Smooth muscle cell (in vitro differentiated cells): ENCODE measurements around the gene CD79A. TPM values are rescaled to one million over a fixed set of nuclear protein-coding genes. Genes with fewer than 3 reads are reported as not detected.

Experiments used
- DNase-seq: peaks from one replicate; lab custom pipeline; 2025; ENCODE audit not compliant: unreplicated experiment; lab: John Stamatoyannopoulos, UW
- H2AFZ ChIP-seq: fragments of 200-600 bp; sonication (generic); 2 replicates; pipeline ENCODE4 v1.6.0; 2016; ENCODE audit warnings: antibody characterized with exemption, low read depth, mild to moderate bottlenecking
- H3F3A ChIP-seq: fragments of 200-600 bp; sonication (generic); 2 replicates; pipeline ENCODE4 v1.6.0; 2017; ENCODE audit warnings: antibody characterized with exemption, low read depth
- H3K27ac ChIP-seq: fragments of 200-600 bp; sonication (generic); 2 replicates; pipeline ENCODE4 v1.5.1; 2016; ENCODE audit warnings: low read depth, mild to moderate bottlenecking
- H3K27me3 ChIP-seq: fragments of 200-600 bp; sonication (generic); 2 replicates; pipeline ENCODE4 v1.6.1; 2016; ENCODE audit warnings: low read depth, mild to moderate bottlenecking
- H3K36me3 ChIP-seq: fragments of 200-600 bp; sonication (generic); 2 replicates; pipeline ENCODE4 v1.5.1; 2016; ENCODE audit warnings: low read depth
- H3K4me1 ChIP-seq: fragments of 200-600 bp; sonication (generic); 2 replicates; pipeline ENCODE4 v1.5.1; 2016; ENCODE audit warnings: low read depth
- H3K4me2 ChIP-seq: fragments of 200-600 bp; sonication (generic); 2 replicates; pipeline ENCODE4 v1.6.0; 2016; ENCODE audit warnings: mild to moderate bottlenecking
- H3K4me3 ChIP-seq: fragments of 200-600 bp; sonication (generic); 2 replicates; pipeline ENCODE4 v1.5.1; 2016; ENCODE audit warnings: mild to moderate bottlenecking
- H3K79me2 ChIP-seq: fragments of 200-600 bp; sonication (generic); 2 replicates; pipeline ENCODE4 v1.6.0; 2016; ENCODE audit warnings: low read depth, mild to moderate bottlenecking
- H3K9ac ChIP-seq: fragments of 200-600 bp; sonication (generic); 2 replicates; pipeline ENCODE4 v1.6.0; 2016; ENCODE audit warnings: low read depth
- H3K9me3 ChIP-seq: fragments of 200-600 bp; sonication (generic); replicated peaks from 2 replicates; pipeline ENCODE4 v1.5.1; 2016; ENCODE audit warnings: low read depth
- H4K20me1 ChIP-seq: fragments of 200-600 bp; sonication (generic); 2 replicates; pipeline ENCODE4 v1.6.0; 2016; ENCODE audit warnings: low read depth
- CTCF ChIP-seq: fragments of 200-600 bp; sonication (generic); IDR thresholded peaks from 2 replicates; pipeline ENCODE4 v1.5.1; 2017; ENCODE audit warnings: borderline replicate concordance, mild to moderate bottlenecking, antibody characterized with exemption; ENCODE audit not compliant: insufficient read depth, poor library complexity, severe bottlenecking
- WGBS: methylation state at CpG from one replicate; pipeline ENCODE4 v1.1.7; 2016; ENCODE audit warnings: low lambda C conversion rate; 5-methylcytosine and 5-hydroxymethylcytosine counted together
- polyA plus RNA-seq: library from polyadenylated mRNA; unstranded; fragments of >200 nt; fragmentation: Nextera tagmentation; extraction: Ambion mirVana; gene quantifications from 2 replicates; pipeline ENCODE4 v1.2.1, GENCODE V29; 2016
- total RNA-seq: library from RNA; depleted of rRNA; stranded (reverse); fragments of >200 nt; gene quantifications from 2 replicates; pipeline ENCODE4 v1.2.3, GENCODE V29; 2014

Gene CD79A
- total and polyA plus RNA-seq, 2 experiments from 2014 or later = 0.41 TPM; not detected in 1

- Histone ChIP-seq H3K9me3 (no peaks in the 10 kb centered on the region), H3K4me2 (no peak overlapping the region), H3K4me3 (no peak overlapping the region), H3F3A (no peaks in the 10 kb centered on the region), H3K27ac (no peak overlapping the region), H3K4me1 (no peaks in the 10 kb centered on the region), H3K79me2 (no peaks in the 10 kb centered on the region), H3K9ac (no peak overlapping the region), H3K36me3 (no peaks in the 10 kb centered on the region), H3K27me3 (peaks cover 7% of the 10 kb centered on the region), H2AFZ (no peak overlapping the region), H4K20me1 (no peaks in the 10 kb centered on the region)
- WGBS = 82% methylated on average over 7 of the region's 7 CpGs
- DNase-seq = no peak
- no peak for TF ChIP-seq CTCF
These were observed 33.7 kb upstream of the CD79A start for GRCh38 chr19:41843371-41843770.

- H3K79me2 ChIP-seq = no peaks in the 10 kb centered on the region
- TF ChIP-seq CTCF = no peak
- H3K36me3 ChIP-seq = no peaks in the 10 kb centered on the region
- H2AFZ ChIP-seq = no peak within 1 kb of the TSS
- H3K4me3 ChIP-seq = no peak within 1 kb of the TSS
- WGBS = 90% methylated on average over 30 of the region's 30 CpGs
- no peaks in the 10 kb centered on the region for H3K9me3 ChIP-seq
- no peak within 1 kb of the TSS for H3K27ac ChIP-seq
- H3F3A ChIP-seq = no peaks in the 10 kb centered on the region
- no peaks in the 10 kb centered on the region for H3K4me1 ChIP-seq
- H3K9ac ChIP-seq = no peak within 1 kb of the TSS
- H3K4me2 ChIP-seq = no peak within 1 kb of the TSS
- H3K27me3 ChIP-seq = peaks cover 4% of the 10 kb centered on the region
- H4K20me1 ChIP-seq = no peaks in the 10 kb centered on the region
- no peak for DNase-seq
These were observed 32.5 kb upstream of the CD79A start, which contains the start of gene LYPD4 for GRCh38 chr19:41844601-41845000. LYPD4 (minus strand) TSS chr19:41844683; CDS start chr19:41839285, 5,398 bp downstream.

GRCh38 chr19:41845001-41845050, 32.3 kb upstream of the CD79A start, which contains the start of gene DMRTC2:
DMRTC2 (plus strand) TSS chr19:41845042; CDS start chr19:41847429, 2,387 bp downstream.
- no peak for DNase-seq
- WGBS = 97% methylated on average over 3 of the region's 3 CpGs
- H3K4me2 ChIP-seq = no peak within 1 kb of the TSS

More at GRCh38 chr19:41845001-41845050, 32.3 kb upstream of the CD79A start, which contains the start of gene DMRTC2:
- no peaks in the 10 kb centered on the region for H3K9me3 ChIP-seq
- no peaks in the 10 kb centered on the region for H3K4me1 ChIP-seq
- no peak within 1 kb of the TSS for H3K9ac ChIP-seq
- no peaks in the 10 kb centered on the region for H3K36me3 ChIP-seq
- H3K79me2 ChIP-seq = no peaks in the 10 kb centered on the region
- H3F3A ChIP-seq = no peaks in the 10 kb centered on the region
- no peak for TF ChIP-seq CTCF
- H3K4me3 ChIP-seq = no peak within 1 kb of the TSS
- no peaks in the 10 kb centered on the region for H4K20me1 ChIP-seq
- no peak within 1 kb of the TSS for H2AFZ ChIP-seq
- H3K27ac ChIP-seq = no peak within 1 kb of the TSS
- peaks cover 3% of the 10 kb centered on the region for H3K27me3 ChIP-seq
